Endothelial cell of umbilical vein (primary cell): Measurements from ENCODE around the gene MYH7. TPM values are rescaled to one million over a fixed set of nuclear protein-coding genes. Genes with fewer than 3 reads are reported as not detected.

Experiments
- BruUV-seq: library from RNA; stranded (reverse); fragments of 400-500 nt; replicated peaks from 2 replicates; lab custom pipeline; 2021; lab: Mats Ljungman, UMichigan
- CTCF ChIA-PET: fragments of 300-600, 350-600 bp; sonication (Branson Sonifier 250); formaldehyde crosslinking; loops from one replicate; lab custom pipeline; 2021; ENCODE audit warnings: antibody characterized with exemption, inconsistent platforms; lab: Charles Lee
- POLR2A ChIA-PET: fragments of 300-600, 350-600 bp; sonication (Branson Sonifier 250); formaldehyde crosslinking; loops from one replicate; lab custom pipeline; 2021; ENCODE audit warnings: antibody characterized with exemption, inconsistent platforms; lab: Charles Lee
- DNase-seq: peaks from one replicate; pipeline ENCODE4 v3.0.0-alpha.2; 2011; ENCODE audit warnings: low read depth, low spot score
- FAIRE-seq: peaks from 2 replicates; lab custom pipeline; 2011; peaks lifted over from hg19 to GRCh38; lab: Jason Lieb, UNC
- H2AFZ ChIP-seq: 2 replicates; pipeline ENCODE4 v1.6.0; 2012; ENCODE audit warnings: low read depth, low read length, control low read depth, inconsistent platforms
- H3K27ac ChIP-seq: 2 replicates; pipeline ENCODE4 v1.5.1; 2011; ENCODE audit warnings: low read depth, mild to moderate bottlenecking, control low read depth, low read length, moderate library complexity; ENCODE audit not compliant: insufficient read depth
- H3K27me3 ChIP-seq, 2 experiments: 2 replicates each; pipeline versions ENCODE4 v1.6.0 to v1.6.1; 2011; ENCODE audit warnings: low read length in 2 of 2, mixed read lengths in 1 of 2; ENCODE audit not compliant: control insufficient read depth in 2 of 2, insufficient read depth in 2 of 2
- H3K36me3 ChIP-seq, 2 experiments: 2 replicates in 1 of 2; 3 replicates in 1 of 2; pipeline ENCODE4 v1.5.1; 2011; ENCODE audit warnings: low read length in 2 of 2, mild to moderate bottlenecking in 1 of 2, moderate library complexity in 1 of 2; ENCODE audit not compliant: control insufficient read depth in 2 of 2, insufficient read depth in 2 of 2; ENCODE audit errors: extremely low read depth in 1 of 2
- H3K4me1 ChIP-seq: 3 replicates; pipeline ENCODE4 v1.5.1; 2011; ENCODE audit warnings: mild to moderate bottlenecking, low read length; ENCODE audit not compliant: control insufficient read depth, insufficient read depth; ENCODE audit errors: extremely low read depth
- H3K4me2 ChIP-seq: 2 replicates; pipeline ENCODE4 v1.6.1; 2011; ENCODE audit warnings: low read length, control low read depth, mixed read lengths; ENCODE audit not compliant: insufficient read depth
- H3K4me3 ChIP-seq, 3 experiments: fragments of 200-600 bp in 1 of 3; sonication (generic), shearing (Covaris generic) in 1 of 3; replicated peaks in 1 of 3; 2 replicates each; pipeline ENCODE4 v1.5.1; 2011 to 2016; ENCODE audit warnings: control low read depth in 3 of 3, low read length in 3 of 3, mild to moderate bottlenecking in 2 of 3, inconsistent platforms in 1 of 3, low read depth in 1 of 3, moderate library complexity in 1 of 3; ENCODE audit not compliant: insufficient read depth in 1 of 3
- H3K79me2 ChIP-seq: 2 replicates; pipeline ENCODE4 v1.6.0; 2012; ENCODE audit warnings: low read length, inconsistent platforms; ENCODE audit not compliant: control insufficient read depth, insufficient read depth
- H3K9ac ChIP-seq: replicated peaks from 2 replicates; pipeline ENCODE3; 2011; ENCODE audit warnings: low read length, control low read depth; ENCODE audit not compliant: insufficient read depth; ENCODE audit errors: extremely low read depth
- H3K9me1 ChIP-seq: replicated peaks from 3 replicates; pipeline ENCODE4 v1.6.0; 2011; ENCODE audit warnings: mild to moderate bottlenecking, low read length; ENCODE audit not compliant: control insufficient read depth, insufficient read depth; ENCODE audit errors: extremely low read depth
- H3K9me3 ChIP-seq: replicated peaks from 2 replicates; pipeline ENCODE4 v1.5.1; 2012; ENCODE audit warnings: low read length, inconsistent platforms; ENCODE audit not compliant: control insufficient read depth, insufficient read depth
- H4K20me1 ChIP-seq: replicated peaks from 2 replicates; pipeline ENCODE3; 2011; ENCODE audit warnings: mild to moderate bottlenecking, low read length; ENCODE audit not compliant: control insufficient read depth, insufficient read depth; ENCODE audit errors: extremely low read depth
- CTCF ChIP-seq, 2 donors: IDR thresholded peaks; 1 replicate in 1 of 2; 2 replicates in 1 of 2; pipeline ENCODE4 v1.5.1; 2011; ENCODE audit warnings: low read length in 2 of 2, mild to moderate bottlenecking in 2 of 2, moderate library complexity in 2 of 2, control low read depth in 1 of 2, inconsistent platforms in 1 of 2, low read depth in 1 of 2; ENCODE audit not compliant: insufficient read depth in 1 of 2; ENCODE audit errors: extremely low read depth in 1 of 2
- EZH2 ChIP-seq: IDR thresholded peaks from 2 replicates; pipeline ENCODE4 v1.6.1; 2012; ENCODE audit warnings: borderline replicate concordance, low read depth, mild to moderate bottlenecking, moderate library complexity, low read length, inconsistent platforms; ENCODE audit not compliant: severe bottlenecking
- FOS ChIP-seq: IDR thresholded peaks from 2 replicates; pipeline ENCODE4 v1.6.1; 2011; ENCODE audit warnings: mild to moderate bottlenecking, low read length, moderate library complexity, borderline replicate concordance; ENCODE audit not compliant: insufficient read depth
- GATA2 ChIP-seq: IDR thresholded peaks from 2 replicates; pipeline ENCODE4 v1.7.0; 2011; ENCODE audit warnings: low read depth, mild to moderate bottlenecking, moderate library complexity, mixed read lengths, low read length; ENCODE audit not compliant: insufficient read length, insufficient read depth
- JUN ChIP-seq: IDR thresholded peaks from 2 replicates; pipeline ENCODE4 v1.6.1; 2011; ENCODE audit warnings: borderline replicate concordance, low read depth; ENCODE audit not compliant: insufficient read length, insufficient read depth
- MAX ChIP-seq: IDR thresholded peaks from 2 replicates; pipeline ENCODE4 v1.6.1; 2011; ENCODE audit not compliant: insufficient read depth, insufficient read length
- MYC ChIP-seq: IDR thresholded peaks from one replicate; pipeline ENCODE4 v1.6.1; 2011; ENCODE audit warnings: mild to moderate bottlenecking, low read depth, low read length
- POLR2A ChIP-seq: IDR thresholded peaks from 2 replicates; pipeline ENCODE4 v1.6.1; 2012; ENCODE audit warnings: low read depth, mild to moderate bottlenecking, control low read depth, low read length
- POLR2AphosphoS5 ChIP-seq: IDR thresholded peaks from 2 replicates; pipeline ENCODE4 v1.6.1; 2012; ENCODE audit warnings: low read depth, mild to moderate bottlenecking, control low read depth, low read length, moderate library complexity; ENCODE audit not compliant: insufficient read depth
- dilution Hi-C: fragments of 300-500 bp; cut with MboI; formaldehyde crosslinking; loops from one replicate; pipeline ENCODE4 v1.15.0; 2019; ENCODE audit warnings: low sequenced_read_pairs; ENCODE audit not compliant: extremely low pct_ligation_motif_present
- intact Hi-C: fragments of 100-400 bp; cut with micrococcal nuclease; formaldehyde crosslinking; loops from one replicate; pipeline ENCODE4 v1.10.0; 2022
- polyA plus RNA-seq, 4 experiments: library from polyadenylated mRNA; depleted of rRNA in 3 of 4; stranded (reverse) in 3 of 4; unstranded in 1 of 4; fragments of >200 nt; gene quantifications; 2 replicates each; pipeline versions ENCODE4 v1.2.1 to v1.2.3, GENCODE V29; 2011 to 2012; ENCODE audit warnings: missing spikeins in 1 of 4
- total RNA-seq: library from RNA; stranded (reverse); gene quantifications from 2 replicates; pipeline ENCODE4 v1.2.3, GENCODE V29; 2021

Gene MYH7
- total and polyA plus RNA-seq, 2 donors (not counting 3 experiments of a cell fraction or from before 2014, with no cell fraction given), result not detected

- H3K79me2 ChIP-seq, result no peaks in the 10 kb centered on the region
- FAIRE-seq (no peak), DNase-seq (no peak)
- no peak overlapping the region for H3K4me3 ChIP-seq
- CTCF ChIA-PET, result interaction anchor here (1.3 kb wide), 1 partner anchor 45 kb away, joined by 3 read pairs; no protein-coding TSS in a partner anchor
- no peak overlapping the region for H3K27ac ChIP-seq
- TF ChIP-seq CTCF (IDR thresholded peaks at IDR 0.05; ENCODE audit: extremely low read depth in 1 of 2, insufficient read depth in 1 of 2, low read depth in 1 of 2, low read length in 2 of 2) (no peak), MYC (no peak), JUN (no peak), POLR2AphosphoS5 (no peak), MAX (no peak), FOS (no peak), EZH2 (no peak), GATA2 (no peak), POLR2A (no peak)
- intact Hi-C loops (no loop called here), dilution Hi-C loops (no loop called here)
- no peak overlapping the region for H2AFZ ChIP-seq
- no peaks in the 10 kb centered on the region for H3K9me1 ChIP-seq
- H4K20me1 ChIP-seq, result no peaks in the 10 kb centered on the region
- BruUV-seq, result no TSS peak
- no peak overlapping the region for H3K4me2 ChIP-seq
- H3K9me3 ChIP-seq, result no peaks in the 10 kb centered on the region
- H3K9ac ChIP-seq, result no peak overlapping the region
- POLR2A ChIA-PET, result no interaction called here
- no peaks in the 10 kb centered on the region for H3K36me3 ChIP-seq
- H3K4me1 ChIP-seq, result no peaks in the 10 kb centered on the region
- no peaks in the 10 kb centered on the region for H3K27me3 ChIP-seq
Measured at GRCh38 chr14:23425169-23425568, 10.3 kb downstream of the MYH7 start.
